ENCODE data around the gene CDH23.

Gene CDH23

GRCh38 chr10:71601273-71601672 lies 204.6 kb downstream of the CDH23 start:
- TF ChIP-seq SIN3A (IDR thresholded peaks at IDR 0.05; ENCODE audit: borderline replicate concordance, insufficient read depth, low read length): no peak
- TF ChIP-seq TAF1 (IDR thresholded peaks at IDR 0.05; ENCODE audit: borderline replicate concordance, insufficient read depth, low read length): no peak
- no peak for TF ChIP-seq REST (IDR thresholded peaks at IDR 0.05; ENCODE audit: insufficient read depth in 1 of 2, low read depth in 2 of 2, low read length in 2 of 2)
- TF ChIP-seq FOXP2 (optimal IDR thresholded peaks at IDR 0.05; ENCODE audit: borderline replicate concordance, extremely low read depth, extremely low read length, insufficient read depth): no peak
- no peak for TF ChIP-seq POLR2AphosphoS5 (IDR thresholded peaks at IDR 0.05; ENCODE audit: low read depth, low read length)

- no peak for TF ChIP-seq FOXP2 (optimal IDR thresholded peaks at IDR 0.05; ENCODE audit: borderline replicate concordance, extremely low read depth, extremely low read length, insufficient read depth)
- no peak for TF ChIP-seq TAF1 (IDR thresholded peaks at IDR 0.05; ENCODE audit: borderline replicate concordance, insufficient read depth, low read length)
- no peak for TF ChIP-seq REST (IDR thresholded peaks at IDR 0.05; ENCODE audit: insufficient read depth in 1 of 2, low read depth in 2 of 2, low read length in 2 of 2)
- TF ChIP-seq SIN3A (IDR thresholded peaks at IDR 0.05; ENCODE audit: borderline replicate concordance, insufficient read depth, low read length): no peak
- no peak for TF ChIP-seq POLR2AphosphoS5 (IDR thresholded peaks at IDR 0.05; ENCODE audit: low read depth, low read length)
Observed at GRCh38 chr10:71603150-71603549, 206.4 kb downstream of the CDH23 start.

GRCh38 chr10:71603754-71604153 lies 207.0 kb downstream of the CDH23 start:
- no peak for TF ChIP-seq REST (IDR thresholded peaks at IDR 0.05; ENCODE audit: insufficient read depth in 1 of 2, low read depth in 2 of 2, low read length in 2 of 2)
- no peak for TF ChIP-seq TAF1 (IDR thresholded peaks at IDR 0.05; ENCODE audit: borderline replicate concordance, insufficient read depth, low read length)
- no peak for TF ChIP-seq POLR2AphosphoS5 (IDR thresholded peaks at IDR 0.05; ENCODE audit: low read depth, low read length)
- no peak for TF ChIP-seq SIN3A (IDR thresholded peaks at IDR 0.05; ENCODE audit: borderline replicate concordance, insufficient read depth, low read length)
- TF ChIP-seq FOXP2 (optimal IDR thresholded peaks at IDR 0.05; ENCODE audit: borderline replicate concordance, extremely low read depth, extremely low read length, insufficient read depth): no peak

- TF ChIP-seq REST (IDR thresholded peaks at IDR 0.05; ENCODE audit: insufficient read depth in 1 of 2, low read depth in 2 of 2, low read length in 2 of 2) (no peak), POLR2AphosphoS5 (IDR thresholded peaks at IDR 0.05; ENCODE audit: low read depth, low read length) (no peak)
Observed at GRCh38 chr10:71604324-71605018, 207.8 kb downstream of the CDH23 start.
